ENCODE results near the gene STARD3.

STARD3 gene

GRCh38 chr17:39648616-39649366, 11.8 kb downstream of the STARD3 start:
- Histone ChIP-seq H3K27me3 (ENCODE audit: insufficient read depth, low read length, poor library complexity, severe bottlenecking) (no peaks in the 10 kb centered on the region), H4K20me1 (ENCODE audit: insufficient read depth, low read length, poor library complexity, severe bottlenecking) (peaks cover 6% of the 10 kb centered on the region), H3K9me3 (ENCODE audit: insufficient read depth, low read depth, low read length) (no peaks in the 10 kb centered on the region), H3K4me3 (ENCODE audit: low read length, poor library complexity, severe bottlenecking) (no peak overlapping the region), H3K4me2 (ENCODE audit: low read depth, low read length, poor library complexity, severe bottlenecking) (no peak overlapping the region), H2AFZ (ENCODE audit: low read length) (no peak overlapping the region), H3K79me2 (ENCODE audit: insufficient read depth, low read length) (peaks cover 33% of the 10 kb centered on the region), H3K9ac (ENCODE audit: low read depth, low read length, poor library complexity, severe bottlenecking) (no peak overlapping the region), H3K4me1 (ENCODE audit: insufficient read depth, low read length, poor library complexity, severe bottlenecking) (no peaks in the 10 kb centered on the region), H3F3A (ENCODE audit: low read depth) (no peaks in the 10 kb centered on the region), H3K9me2 (replicated peaks; ENCODE audit: low read depth, low read length) (no peaks in the 10 kb centered on the region), H3K36me3 (ENCODE audit: insufficient read depth, low read length) (no peaks in the 10 kb centered on the region)
- TF ChIP-seq CTCF (conservative IDR thresholded peaks at IDR 0.05; ENCODE audit: low read length) = no peak
- TF ChIP-seq EZH2phosphoT487 (IDR thresholded peaks at IDR 0.05; ENCODE audit: borderline replicate concordance) = no peak

GRCh38 chr17:39650121-39650579, 13.2 kb downstream of the STARD3 start:
- H3K4me3 ChIP-seq (ENCODE audit: low read length, poor library complexity, severe bottlenecking) = no peak overlapping the region
- no peaks in the 10 kb centered on the region for H3K27me3 ChIP-seq (ENCODE audit: insufficient read depth, low read length, poor library complexity, severe bottlenecking)
- no peaks in the 10 kb centered on the region for H4K20me1 ChIP-seq (ENCODE audit: insufficient read depth, low read length, poor library complexity, severe bottlenecking)
- no peak for TF ChIP-seq CTCF (conservative IDR thresholded peaks at IDR 0.05; ENCODE audit: low read length)
- no peak for TF ChIP-seq EZH2phosphoT487 (IDR thresholded peaks at IDR 0.05; ENCODE audit: borderline replicate concordance)
- no peaks in the 10 kb centered on the region for H3K9me3 ChIP-seq (ENCODE audit: insufficient read depth, low read depth, low read length)
- H2AFZ ChIP-seq (ENCODE audit: low read length) = no peak overlapping the region
- H3K79me2 ChIP-seq (ENCODE audit: insufficient read depth, low read length) = peaks cover 21% of the 10 kb centered on the region
- no peak overlapping the region for H3K9ac ChIP-seq (ENCODE audit: low read depth, low read length, poor library complexity, severe bottlenecking)
- H3K9me2 ChIP-seq (replicated peaks; ENCODE audit: low read depth, low read length) = no peaks in the 10 kb centered on the region
- no peak overlapping the region for H3K4me2 ChIP-seq (ENCODE audit: low read depth, low read length, poor library complexity, severe bottlenecking)
- H3K4me1 ChIP-seq (ENCODE audit: insufficient read depth, low read length, poor library complexity, severe bottlenecking) = no peaks in the 10 kb centered on the region
- no peaks in the 10 kb centered on the region for H3K36me3 ChIP-seq (ENCODE audit: insufficient read depth, low read length)
- no peaks in the 10 kb centered on the region for H3F3A ChIP-seq (ENCODE audit: low read depth)

- Histone ChIP-seq H3K9me2 (replicated peaks; ENCODE audit: low read depth, low read length) (no peaks in the 10 kb centered on the region), H3K9me3 (ENCODE audit: insufficient read depth, low read depth, low read length) (no peaks in the 10 kb centered on the region), H3K9ac (ENCODE audit: low read depth, low read length, poor library complexity, severe bottlenecking) (no peak overlapping the region), H2AFZ (ENCODE audit: low read length) (no peak overlapping the region), H3K79me2 (ENCODE audit: insufficient read depth, low read length) (peaks cover 9% of the 10 kb centered on the region; the same call in 1 of the 2 replicates), H3K27me3 (ENCODE audit: insufficient read depth, low read length, poor library complexity, severe bottlenecking) (no peaks in the 10 kb centered on the region), H3F3A (ENCODE audit: low read depth) (no peaks in the 10 kb centered on the region), H3K4me2 (ENCODE audit: low read depth, low read length, poor library complexity, severe bottlenecking) (no peak overlapping the region), H3K4me1 (ENCODE audit: insufficient read depth, low read length, poor library complexity, severe bottlenecking) (no peaks in the 10 kb centered on the region), H3K36me3 (ENCODE audit: insufficient read depth, low read length) (peaks cover 3% of the 10 kb centered on the region; the same call in 1 of the 2 replicates), H3K4me3 (ENCODE audit: low read length, poor library complexity, severe bottlenecking) (no peak overlapping the region), H4K20me1 (ENCODE audit: insufficient read depth, low read length, poor library complexity, severe bottlenecking) (no peaks in the 10 kb centered on the region)
- TF ChIP-seq EZH2phosphoT487 (IDR thresholded peaks at IDR 0.05; ENCODE audit: borderline replicate concordance) (no peak), CTCF (conservative IDR thresholded peaks at IDR 0.05; ENCODE audit: low read length) (no peak)
Observed at GRCh38 chr17:39651923-39652586, 15.1 kb downstream of the STARD3 start.
